H9 (cell line): ENCODE measurements around the gene DNHD1. TPM values are rescaled to one million over a fixed set of nuclear protein-coding genes. Genes with fewer than 3 reads are reported as not detected.
A peak's percentile ranks its signal among the peaks of the same experiment; 100 is the strongest.

Source experiments
- DNase-seq: peaks from one replicate; pipeline ENCODE4 v3.0.0-alpha.2; 2017
- H2AFZ ChIP-seq: one replicate; pipeline ENCODE4 v1.6.1; 2013; ENCODE audit warnings: mild to moderate bottlenecking, low read length, control low read depth, moderate library complexity
- H2AK5ac ChIP-seq: 2 replicates; pipeline ENCODE4 v1.6.1; 2013; ENCODE audit warnings: low read length, control low read depth, mixed read lengths; ENCODE audit not compliant: insufficient read length
- H2BK120ac ChIP-seq: one replicate; pipeline ENCODE4 v1.6.1; 2013; ENCODE audit warnings: low read depth, mild to moderate bottlenecking, low read length, control low read depth, inconsistent platforms; ENCODE audit not compliant: poor library complexity, severe bottlenecking
- H2BK12ac ChIP-seq: 2 replicates; pipeline ENCODE4 v1.6.1; 2013; ENCODE audit warnings: low read length, control low read depth, mixed read lengths, low read depth; ENCODE audit not compliant: insufficient read length
- H2BK15ac ChIP-seq: 2 replicates; pipeline ENCODE4 v1.6.1; 2013; ENCODE audit warnings: low read depth, low read length, control low read depth
- H2BK20ac ChIP-seq: one replicate; pipeline ENCODE4 v1.6.1; 2013; ENCODE audit warnings: low read depth, mild to moderate bottlenecking, low read length, control low read depth, inconsistent platforms; ENCODE audit not compliant: poor library complexity, severe bottlenecking
- H2BK5ac ChIP-seq: 2 replicates; pipeline ENCODE4 v1.6.1; 2013; ENCODE audit warnings: low read length, control low read depth, mixed read lengths; ENCODE audit not compliant: insufficient read length
- H3K14ac ChIP-seq: 2 replicates; pipeline ENCODE4 v1.6.1; 2013; ENCODE audit warnings: low read length, control low read depth; ENCODE audit not compliant: insufficient read depth
- H3K18ac ChIP-seq: 2 replicates; pipeline ENCODE4 v1.6.1; 2013; ENCODE audit warnings: low read depth, mild to moderate bottlenecking, mixed read lengths, low read length, control low read depth; ENCODE audit not compliant: insufficient read length
- H3K23ac ChIP-seq: 2 replicates; pipeline ENCODE4 v1.6.1; 2013; ENCODE audit warnings: low read length, control low read depth, mixed read lengths, low read depth; ENCODE audit not compliant: insufficient read length
- H3K23me2 ChIP-seq: 2 replicates; pipeline ENCODE4 v1.6.1; 2013; ENCODE audit warnings: low read depth, mild to moderate bottlenecking, mixed read lengths, low read length, control low read depth; ENCODE audit not compliant: insufficient read length, poor library complexity, severe bottlenecking
- H3K27ac ChIP-seq: 2 replicates; pipeline ENCODE4 v1.5.1; 2013; ENCODE audit warnings: low read length, control low read depth, mixed read lengths, low read depth; ENCODE audit not compliant: insufficient read length
- H3K27me3 ChIP-seq: 2 replicates; pipeline ENCODE4 v1.6.1; 2013; ENCODE audit warnings: low read length, control low read depth, inconsistent platforms; ENCODE audit not compliant: insufficient read depth
- H3K4ac ChIP-seq: 2 replicates; pipeline ENCODE4 v1.6.1; 2013; ENCODE audit warnings: low read depth, mild to moderate bottlenecking, control low read depth, inconsistent platforms, low read length, moderate library complexity
- H3K4me1 ChIP-seq: 2 replicates; pipeline ENCODE4 v1.6.1; 2013; ENCODE audit warnings: low read length, control low read depth, inconsistent platforms; ENCODE audit not compliant: insufficient read depth
- H3K4me2 ChIP-seq: 2 replicates; pipeline ENCODE4 v1.6.1; 2013; ENCODE audit warnings: low read length, control low read depth, mixed read lengths; ENCODE audit not compliant: insufficient read length, insufficient read depth
- H3K56ac ChIP-seq: 2 replicates; pipeline ENCODE4 v1.6.1; 2013; ENCODE audit warnings: low read depth, mild to moderate bottlenecking, mixed read lengths, low read length, control low read depth; ENCODE audit not compliant: insufficient read length
- H3K79me1 ChIP-seq: 2 replicates; pipeline ENCODE4 v1.6.1; 2013; ENCODE audit warnings: low read depth, mild to moderate bottlenecking, moderate library complexity, low read length, control low read depth, inconsistent platforms; ENCODE audit not compliant: insufficient read depth, poor library complexity, severe bottlenecking
- H3K79me2 ChIP-seq: 2 replicates; pipeline ENCODE4 v1.6.1; 2013; ENCODE audit warnings: low read length, control low read depth, inconsistent platforms; ENCODE audit not compliant: insufficient read depth
- H3K9ac ChIP-seq: 2 replicates; pipeline ENCODE4 v1.6.1; 2013; ENCODE audit warnings: low read length, control low read depth, mixed read lengths; ENCODE audit not compliant: insufficient read length; ENCODE audit errors: extremely low read depth
- H3K9me3 ChIP-seq: one replicate; pipeline ENCODE4 v1.6.1; 2013; ENCODE audit warnings: low read depth, low read length, inconsistent platforms; ENCODE audit not compliant: control insufficient read depth
- H3T11ph ChIP-seq: one replicate; pipeline ENCODE4 v1.6.1; 2013; ENCODE audit warnings: mild to moderate bottlenecking, low read length, control low read depth, inconsistent platforms
- H4K20me1 ChIP-seq: one replicate; pipeline ENCODE4 v1.6.1; 2013; ENCODE audit not compliant: control insufficient read depth, insufficient read length, insufficient read depth
- H4K5ac ChIP-seq: 2 replicates; pipeline ENCODE4 v1.6.1; 2013; ENCODE audit warnings: low read depth, mild to moderate bottlenecking, mixed read lengths, low read length, control low read depth; ENCODE audit not compliant: insufficient read length
- H4K8ac ChIP-seq: replicated peaks from 2 replicates; pipeline ENCODE4 v1.6.1; 2013; ENCODE audit warnings: low read length, control low read depth, mixed read lengths, low read depth; ENCODE audit not compliant: insufficient read length
- H4K91ac ChIP-seq: 2 replicates; pipeline ENCODE4 v1.6.1; 2013; ENCODE audit warnings: low read depth, mild to moderate bottlenecking, moderate library complexity, mixed read lengths, low read length, control low read depth; ENCODE audit not compliant: insufficient read length
- H3K27ac Mint-ChIP-seq, 3 experiments: 2 replicates in 2 of 3; 3 replicates in 1 of 3; pipeline ENCODE4 v1.8.0; 2020 to 2021; ENCODE audit warnings: mixed read lengths in 3 of 3, mild to moderate bottlenecking in 1 of 3, moderate library complexity in 1 of 3
- H3K27me3 Mint-ChIP-seq: 2 replicates; pipeline ENCODE4 v1.8.0; 2021; ENCODE audit warnings: low read depth, mild to moderate bottlenecking, moderate library complexity, mixed read lengths
- H3K36me3 Mint-ChIP-seq, 3 experiments: 2 replicates in 2 of 3; 3 replicates in 1 of 3; pipeline ENCODE4 v1.8.0; 2020 to 2021; ENCODE audit warnings: low read depth in 3 of 3, mixed read lengths in 3 of 3; ENCODE audit not compliant: insufficient read depth in 1 of 3
- H3K4me1 Mint-ChIP-seq, 2 experiments: 2 replicates each; pipeline ENCODE4 v1.8.0; 2020; ENCODE audit warnings: mixed read lengths in 2 of 2
- H3K4me3 Mint-ChIP-seq, 2 experiments: 2 replicates in 1 of 2; 3 replicates in 1 of 2; pipeline ENCODE4 v1.8.0; 2020 to 2021; ENCODE audit warnings: mild to moderate bottlenecking in 2 of 2, mixed read lengths in 2 of 2, moderate library complexity in 1 of 2
- H3K9me3 Mint-ChIP-seq, 2 experiments: 2 replicates in 1 of 2; 3 replicates in 1 of 2; pipeline ENCODE4 v1.8.0; 2020; ENCODE audit warnings: mild to moderate bottlenecking in 2 of 2, mixed read lengths in 2 of 2, moderate library complexity in 1 of 2
- CTCF ChIP-seq: fragments of 200-600 bp; sonication (generic); conservative IDR thresholded peaks from 3 replicates; pipeline ENCODE4 v1.8.0; 2021; ENCODE audit warnings: antibody characterized with exemption, mild to moderate bottlenecking
- WGBS: extraction: QIAGEN DNeasy Blood & Tissue Kit; methylation state at CpG from one replicate; pipeline ENCODE4 v1.1.7; 2013; ENCODE audit warnings: missing lambda C conversion rate, low lambda C conversion rate, mixed read lengths; ENCODE audit not compliant: insufficient read length; ENCODE audit errors: extremely low coverage; 5-methylcytosine and 5-hydroxymethylcytosine counted together
- total RNA-seq: library from RNA; stranded (reverse); gene quantifications from 2 replicates; pipeline ENCODE4 v1.2.1, GENCODE V29; 2021

DNHD1 gene
- total RNA-seq, 1 experiment from 2014 or later, result 3.5 TPM

- peaks cover 19 to 20% of the 10 kb centered on the region in 2 experiments for H3K9me3 Mint-ChIP-seq
- no peak overlapping the region for H4K91ac ChIP-seq
- no peak overlapping the region for H3T11ph ChIP-seq
- TF ChIP-seq CTCF, result no peak
- no peaks in the 10 kb centered on the region for H3K27me3 Mint-ChIP-seq
- H3K27me3 ChIP-seq, result no peaks in the 10 kb centered on the region
- H2AFZ ChIP-seq, result no peak overlapping the region
- H2AK5ac ChIP-seq, result no peak overlapping the region
- no peak overlapping the region for H4K5ac ChIP-seq
- DNase-seq, result peak; percentile 77
- H3K36me3 Mint-ChIP-seq, result peaks cover 7 to 17% (median 9%) of the 10 kb centered on the region in 3 experiments; a peak in 5 of 7 replicates
- no peak overlapping the region for H3K4me3 Mint-ChIP-seq
- H2BK5ac ChIP-seq, result no peak overlapping the region
- no peak overlapping the region for H2BK120ac ChIP-seq
- no peak overlapping the region for H3K4me2 ChIP-seq
- no peak overlapping the region for H3K56ac ChIP-seq
- H3K27ac ChIP-seq, result no peak overlapping the region
- H3K18ac ChIP-seq, result no peak overlapping the region
- H3K14ac ChIP-seq, result no peak overlapping the region
- no peak overlapping the region for H3K9ac ChIP-seq
- WGBS, result no CpG with 5 or more reads among the region's 25 CpGs
- no peaks in the 10 kb centered on the region for H3K4me1 ChIP-seq
- H3K9me3 ChIP-seq, result no peaks in the 10 kb centered on the region
- H3K79me1 ChIP-seq, result no peaks in the 10 kb centered on the region
- H3K4ac ChIP-seq, result no peak overlapping the region
- no peaks in the 10 kb centered on the region for H4K20me1 ChIP-seq
- H2BK15ac ChIP-seq, result no peak overlapping the region
- no peaks in the 10 kb centered on the region for H3K79me2 ChIP-seq
- peaks cover under 1% of the 10 kb centered on the region in 2 experiments; a peak in 3 of 4 replicates for H3K4me1 Mint-ChIP-seq
- no peaks in the 10 kb centered on the region for H3K23me2 ChIP-seq
- no peak overlapping the region for H2BK12ac ChIP-seq
- no peak overlapping the region for H3K23ac ChIP-seq
- peak overlapping the region in 1 of 3 experiments; percentile 46; a peak in 1 of 7 replicates for H3K27ac Mint-ChIP-seq
- H4K8ac ChIP-seq, result no peak overlapping the region
- no peak overlapping the region for H2BK20ac ChIP-seq
Observed at GRCh38 chr11:6586434-6587359, 89.6 kb downstream of the DNHD1 start.
